Activated gamma-delta T cell treated with anti-CD3 and anti-CD28 coated beads, Interleukin-2, amount 50 U/mL, for 16 hours (primary cell): ENCODE measurements around the gene AVPI1.
"Not testable (repeated sequence)": the region's sequence is repeated elsewhere in the genome, so short reads cannot be mapped to it uniquely, and the experiment has no call there.

Experiments used
- DNase-seq: peaks from one replicate; pipeline ENCODE4 v3.0.0-alpha.2; 2020; ENCODE audit warnings: low read depth

The AVPI1 gene

DNA sequence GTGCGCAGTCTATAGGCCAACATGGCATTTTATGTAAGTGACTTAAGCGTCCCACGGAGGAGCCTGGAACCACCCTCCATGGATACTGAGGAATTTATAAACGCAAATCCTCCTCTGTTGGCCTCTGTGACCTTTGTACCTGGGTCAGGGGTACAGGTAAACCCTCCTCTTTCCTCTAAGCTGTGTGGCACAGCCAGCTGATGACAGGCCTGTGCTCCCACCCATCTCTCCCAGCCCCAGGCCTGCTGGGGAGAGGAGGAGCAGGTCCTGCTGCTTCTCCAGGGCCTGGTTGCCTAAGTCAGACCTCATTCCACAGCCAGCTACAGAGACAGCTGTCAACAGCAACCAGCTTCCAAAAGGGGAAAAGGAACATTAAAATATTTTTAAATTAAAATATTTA lies 5.0 kb downstream of the AVPI1 start:
- DNase-seq = no peak

DNA sequence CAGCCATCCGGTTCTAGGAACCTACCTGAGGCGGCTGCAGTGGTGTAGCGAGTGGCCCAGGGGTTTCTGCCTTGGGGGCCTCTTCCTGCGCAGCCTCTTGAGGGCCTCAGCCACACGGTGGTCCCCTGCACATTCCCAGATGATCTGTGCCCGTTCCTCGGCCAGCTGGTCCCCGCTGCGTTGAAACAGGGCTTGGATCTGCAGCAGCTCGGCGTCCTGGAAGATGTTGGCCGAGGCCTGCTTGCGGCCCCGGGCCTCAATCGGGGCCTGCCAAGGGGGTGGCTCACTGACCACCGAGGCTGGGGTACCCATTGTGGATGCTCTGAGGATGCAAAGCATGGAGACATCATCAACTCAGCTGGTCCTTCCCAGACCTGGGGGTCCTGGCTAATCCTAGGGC lies 7.4 kb downstream of the AVPI1 start:
- DNase-seq = no peak

- peak; percentile 17 for DNase-seq
These were observed 10.1 kb downstream of the AVPI1 start for GRCh38 chr10:97676770-97677581.

- no peak for DNase-seq
These were observed 11.8 kb downstream of the AVPI1 start for GRCh38 chr10:97675222-97675621.

GRCh38 chr10:97673736-97674525 lies 13.1 kb downstream of the AVPI1 start:
- DNase-seq = no peak

- no peak for DNase-seq
These were observed 17.5 kb downstream of the AVPI1 start for GRCh38 chr10:97669571-97669970.

DNA sequence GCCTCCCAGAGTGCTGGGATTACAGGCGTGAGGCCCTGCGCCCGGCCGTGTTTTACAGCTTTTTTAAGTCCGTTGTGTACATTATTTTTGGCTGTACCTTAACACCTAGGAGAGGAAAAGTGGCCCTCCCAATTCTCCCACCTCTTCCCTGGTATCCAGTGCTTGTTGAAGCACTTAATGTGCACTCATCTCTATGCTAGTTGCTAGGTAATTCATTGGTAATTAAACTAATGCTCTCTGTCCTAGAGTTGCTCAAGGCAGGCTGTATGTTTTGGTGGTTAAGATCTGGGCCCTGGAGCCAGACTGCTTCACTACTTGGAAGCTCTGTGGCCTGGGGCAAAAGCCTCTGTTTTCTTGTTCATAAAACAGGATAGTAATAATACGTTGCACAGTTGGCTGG lies 19.6 kb downstream of the AVPI1 start:
- DNase-seq = no peak

DNA sequence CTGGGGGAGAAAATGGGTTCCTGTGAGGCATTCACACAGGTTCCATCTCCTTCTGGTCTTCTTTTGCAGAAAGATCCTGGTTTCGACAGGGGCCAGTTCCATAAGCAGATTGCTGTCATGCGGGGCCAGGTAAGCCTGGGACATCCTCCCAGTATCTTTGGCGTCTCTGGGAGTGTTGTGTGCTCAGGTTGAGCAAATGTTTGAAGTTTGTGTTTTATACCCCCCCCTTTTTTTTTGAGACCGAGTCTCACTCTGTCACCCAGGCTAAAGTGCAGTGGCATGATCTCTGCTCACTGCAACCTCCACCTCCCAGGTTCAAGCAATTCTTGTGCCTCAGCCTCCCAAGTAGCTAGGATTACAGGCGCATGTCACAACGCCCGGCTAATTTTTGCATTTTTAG lies 20.0 kb downstream of the AVPI1 start:
- no peak for DNase-seq

DNA sequence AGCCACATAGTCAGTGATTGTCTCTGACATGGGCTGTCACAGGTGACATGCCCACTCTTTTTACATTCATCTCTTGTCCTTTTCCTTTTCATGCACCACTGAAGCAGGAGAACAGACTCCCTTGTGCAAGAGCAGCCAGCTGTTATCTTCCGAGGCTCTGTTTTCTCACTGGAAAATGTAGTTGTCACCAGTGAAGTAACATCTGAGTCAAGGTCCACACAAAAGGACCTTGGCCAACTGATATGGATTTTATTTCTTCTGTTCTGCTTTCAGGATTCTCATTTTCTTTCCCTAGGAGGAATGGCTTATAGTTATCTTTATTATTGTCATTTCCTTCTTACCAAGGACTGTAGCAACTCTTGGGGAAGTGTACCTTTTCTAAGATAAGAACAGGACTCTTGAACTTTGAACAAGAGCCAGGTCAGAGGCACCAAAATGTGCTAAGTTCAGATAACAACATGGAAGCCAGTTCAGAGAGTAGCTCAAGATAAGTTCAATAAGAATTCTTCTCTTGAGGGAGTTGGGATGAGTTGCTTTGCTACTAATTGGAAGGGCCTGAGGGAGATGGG lies 22.7 kb downstream of the AVPI1 start:
- DNase-seq = no peak

DNA sequence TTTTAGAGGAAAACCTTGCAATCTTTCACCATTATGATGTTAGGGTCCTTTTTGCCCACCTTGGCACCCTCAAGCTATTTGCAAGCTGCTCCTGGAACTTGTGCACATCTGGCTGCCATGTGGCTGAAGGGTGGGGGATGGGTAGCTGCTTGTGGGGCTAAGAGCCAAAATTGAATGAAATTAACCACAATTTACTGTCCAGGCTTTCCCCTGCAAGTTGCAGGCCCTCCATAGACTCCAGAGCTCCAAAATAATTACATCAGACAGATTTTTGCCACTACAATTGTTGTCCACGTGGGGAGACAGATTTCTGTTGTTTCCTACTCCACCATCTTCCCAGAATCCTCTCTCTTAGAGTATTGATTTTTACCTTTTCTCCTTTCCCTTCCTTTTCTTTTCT lies 27.5 kb downstream of the AVPI1 start:
- DNase-seq = no peak

DNA sequence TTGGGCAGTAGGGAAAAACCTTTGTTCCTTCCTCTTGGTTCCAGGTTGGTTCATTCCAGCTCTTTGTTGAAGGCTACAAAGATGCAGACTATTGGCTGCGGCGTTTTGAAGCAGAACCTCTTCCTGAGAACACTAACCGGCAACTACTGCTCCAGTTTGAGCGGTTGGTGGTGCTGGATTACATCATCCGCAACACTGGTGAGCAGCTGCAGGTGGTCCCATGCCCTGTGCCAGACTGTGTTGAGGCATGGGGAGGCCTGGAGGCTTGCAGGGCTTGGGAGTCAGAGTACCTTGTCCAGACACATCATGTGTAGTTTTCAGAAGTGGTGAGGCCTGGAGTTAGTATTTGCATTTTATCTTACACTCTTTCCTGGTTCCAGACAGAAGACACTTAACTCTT lies 30.3 kb downstream of the AVPI1 start:
- no peak for DNase-seq

DNA sequence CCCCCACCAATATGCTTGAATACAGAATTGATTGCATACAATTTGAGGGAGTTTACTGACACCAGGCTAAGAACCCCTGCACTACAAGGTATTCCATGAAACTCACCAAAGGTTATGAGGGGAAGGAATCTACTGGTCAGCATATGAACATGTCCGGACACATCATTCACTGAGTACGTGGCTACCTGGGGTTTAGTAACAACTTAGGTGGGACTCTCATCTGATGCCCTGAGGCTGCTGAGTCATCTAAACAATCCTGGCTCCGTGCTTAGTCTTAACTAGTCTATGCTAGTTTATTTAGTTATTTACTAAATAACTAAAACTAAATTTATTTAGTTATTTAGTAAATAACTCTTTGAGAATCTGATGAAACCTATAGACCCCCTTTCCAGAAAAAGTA lies 35.3 kb downstream of the AVPI1 start:
- no peak for DNase-seq

DNA sequence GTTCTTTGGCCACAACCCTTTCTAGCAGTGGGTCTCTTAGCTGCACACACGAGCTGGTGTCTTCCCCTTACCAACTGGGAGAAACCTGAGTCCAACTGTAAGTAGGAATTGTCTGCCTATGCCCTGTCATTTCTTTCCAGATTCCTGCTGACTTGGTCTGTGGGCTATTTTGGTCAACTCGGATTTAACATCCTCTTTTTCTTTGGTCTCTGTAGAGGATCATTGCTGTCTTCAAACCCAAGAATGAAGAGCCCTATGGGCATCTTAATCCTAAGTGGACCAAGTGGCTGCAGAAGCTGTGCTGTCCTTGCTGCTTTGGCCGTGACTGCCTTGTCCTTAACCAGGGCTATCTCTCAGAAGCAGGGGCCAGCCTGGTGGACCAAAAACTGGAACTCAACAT lies 36.3 kb downstream of the AVPI1 start:
- DNase-seq = no peak

DNA sequence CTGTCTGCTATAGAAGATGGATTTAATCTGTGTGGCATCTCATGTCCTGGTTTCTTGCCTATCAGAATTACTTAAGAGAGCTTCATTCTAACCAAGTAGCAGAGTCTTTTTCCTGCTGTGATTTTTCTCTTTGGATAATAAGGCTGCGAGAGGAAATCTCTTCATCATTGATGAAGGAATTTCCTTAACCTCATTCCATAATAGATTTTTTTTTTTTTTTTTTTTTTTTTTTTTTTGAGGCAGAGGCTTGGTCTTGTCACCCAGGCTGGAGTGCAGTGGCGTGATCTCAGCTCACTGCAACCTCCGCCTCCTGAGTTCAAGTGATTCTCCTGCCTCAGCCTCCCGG lies 37.7 kb downstream of the AVPI1 start:
- DNase-seq = not testable (repeated sequence)

DNA sequence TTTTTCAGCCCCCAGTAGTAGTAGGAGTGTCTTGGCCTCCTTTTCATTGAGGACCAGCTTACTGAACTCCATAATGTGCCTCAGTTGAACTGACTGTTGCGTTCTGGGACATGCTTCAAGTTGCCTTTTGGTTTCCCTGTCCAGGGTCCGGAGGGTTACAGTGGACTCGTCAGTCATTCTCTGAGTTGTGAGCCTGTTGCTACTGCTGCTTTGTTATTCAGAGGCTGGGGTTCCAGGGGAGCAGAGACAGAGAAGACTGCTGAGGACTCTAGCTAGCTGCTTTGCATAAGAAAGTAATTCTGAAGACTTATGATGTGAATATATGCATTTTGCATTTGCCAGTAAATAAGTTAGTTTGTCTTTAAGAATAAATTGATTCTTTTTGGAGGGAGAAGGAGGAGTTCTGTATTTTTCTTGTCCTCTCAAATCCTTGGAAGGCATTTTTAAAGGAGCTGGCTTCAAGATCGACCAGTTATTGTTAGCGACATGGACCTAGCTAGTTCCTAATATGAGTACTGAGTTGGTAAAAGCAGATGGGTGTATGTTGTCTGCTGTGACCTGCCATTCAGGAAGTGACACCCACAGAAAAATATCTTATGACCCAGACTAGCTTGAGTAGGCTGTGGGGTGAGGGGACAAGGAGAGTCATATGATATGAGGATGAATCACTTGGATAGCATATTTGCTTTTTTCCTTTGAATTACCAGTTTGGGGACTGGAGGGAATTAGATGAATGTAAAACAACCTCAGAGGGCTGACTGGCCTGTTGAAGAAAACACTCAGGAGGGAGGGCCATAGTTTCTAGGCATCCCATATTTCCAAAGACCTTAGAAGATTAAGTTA lies 38.3 kb downstream of the AVPI1 start:
- DNase-seq = peak; percentile 26

DNA sequence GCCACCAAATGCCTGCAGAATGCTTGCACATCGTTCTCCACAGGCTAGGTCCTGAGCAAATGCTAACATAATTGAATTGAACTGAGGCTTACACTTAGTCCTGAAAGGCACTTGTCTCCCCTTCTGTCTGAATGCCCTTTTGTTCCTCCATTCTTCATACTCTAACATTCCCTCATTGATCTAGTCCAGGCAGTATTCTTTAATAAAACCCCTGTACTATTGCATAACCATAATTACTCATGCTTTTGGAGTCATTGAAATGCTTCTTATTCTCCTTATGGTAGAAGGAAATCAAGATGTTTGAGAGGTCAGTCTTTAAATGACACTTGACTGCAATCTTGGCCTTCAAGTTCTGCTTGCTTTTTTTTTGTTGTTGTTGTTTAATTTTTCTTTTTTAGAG lies 39.5 kb downstream of the AVPI1 start:
- DNase-seq = no peak

DNA sequence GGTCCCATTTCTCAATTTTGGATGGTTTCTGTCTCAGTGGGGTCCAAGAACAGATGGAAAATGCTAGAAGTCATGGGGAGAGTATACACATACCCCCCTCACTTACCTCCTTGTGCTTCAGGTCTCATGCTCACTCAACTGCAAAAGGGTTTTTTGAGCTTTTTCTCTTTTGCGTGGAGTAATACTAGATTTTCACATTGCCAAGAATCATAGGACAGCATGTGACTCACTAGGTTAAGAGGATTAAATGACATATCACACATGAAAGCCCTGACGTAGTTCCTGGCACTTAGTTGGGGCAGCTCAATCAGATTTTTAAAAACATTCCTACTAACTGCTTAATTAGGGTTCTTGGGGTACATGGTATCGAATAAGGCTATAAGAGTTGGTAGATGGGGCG lies 42.1 kb downstream of the AVPI1 start:
- no peak for DNase-seq

DNA sequence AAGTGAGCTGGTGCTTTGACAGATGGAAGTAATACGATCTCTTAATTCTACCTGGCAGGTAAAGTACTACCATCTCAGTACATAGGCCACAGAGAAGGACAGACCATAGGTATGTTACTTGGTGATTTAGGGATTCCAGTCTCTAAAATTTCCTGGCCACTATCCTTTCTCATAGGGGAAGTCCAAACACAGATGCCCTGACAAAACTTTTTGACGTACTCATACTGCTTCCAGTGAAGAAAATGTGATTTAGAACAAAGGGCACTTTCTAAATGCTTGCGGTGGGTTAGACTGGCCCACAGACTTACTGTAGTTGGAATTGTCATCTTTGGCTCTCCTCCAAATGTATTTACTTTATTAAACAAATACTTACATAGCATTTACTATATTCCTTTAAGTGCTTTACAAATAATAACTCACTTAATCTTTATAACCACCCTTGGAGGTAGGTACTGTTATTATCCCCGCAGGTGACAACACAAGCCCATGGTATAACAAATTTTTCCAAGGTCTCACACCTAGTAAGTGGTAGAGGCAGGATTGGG lies 43.5 kb downstream of the AVPI1 start:
- DNase-seq = no peak

DNA sequence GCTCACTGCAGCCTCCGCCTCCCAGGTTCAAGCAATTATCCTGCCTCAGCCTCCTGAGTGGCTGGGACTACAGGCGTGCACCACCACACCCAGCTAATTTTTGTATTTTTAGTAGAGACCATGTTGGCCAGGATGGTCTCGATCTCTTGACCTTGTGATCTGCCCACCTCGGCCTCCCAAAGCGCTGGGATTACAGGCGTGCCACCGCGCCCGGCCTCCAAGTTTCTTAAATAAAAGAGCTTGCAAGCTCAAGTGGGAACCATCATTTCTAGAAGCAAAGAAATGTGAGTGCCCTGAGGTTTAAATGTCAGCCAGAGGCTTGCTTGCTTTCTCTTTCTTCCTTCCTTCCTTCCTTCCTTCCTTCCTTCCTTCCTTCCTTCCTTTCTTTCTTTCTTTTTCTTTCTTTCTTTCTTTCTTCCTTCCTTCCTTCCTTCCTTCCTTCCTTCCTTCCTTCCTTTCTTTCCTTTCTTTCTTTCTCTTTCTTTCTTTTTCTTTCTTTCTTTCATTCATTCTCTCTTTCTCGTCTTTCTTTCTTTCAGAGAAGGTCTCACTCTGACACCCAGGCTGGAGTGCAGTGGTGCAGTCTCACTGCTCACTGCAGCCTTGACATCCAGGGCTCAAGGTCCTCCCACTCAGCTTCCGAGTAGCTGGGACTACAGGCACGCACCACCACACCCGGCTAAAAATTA lies 44.4 kb downstream of the AVPI1 start:
- DNase-seq = not testable (repeated sequence)

GRCh38 chr10:97640868-97641811 lies 45.9 kb downstream of the AVPI1 start:
- no peak for DNase-seq
